GM19099 (cell line): ENCODE results near the gene C20orf144.

Experiments
- POLR2A ChIP-seq: IDR thresholded peaks from 3 replicates; pipeline ENCODE4 v1.6.1; 2011; ENCODE audit warnings: low read depth; ENCODE audit not compliant: insufficient read length; ENCODE audit errors: extremely low read depth

C20orf144 gene

DNA sequence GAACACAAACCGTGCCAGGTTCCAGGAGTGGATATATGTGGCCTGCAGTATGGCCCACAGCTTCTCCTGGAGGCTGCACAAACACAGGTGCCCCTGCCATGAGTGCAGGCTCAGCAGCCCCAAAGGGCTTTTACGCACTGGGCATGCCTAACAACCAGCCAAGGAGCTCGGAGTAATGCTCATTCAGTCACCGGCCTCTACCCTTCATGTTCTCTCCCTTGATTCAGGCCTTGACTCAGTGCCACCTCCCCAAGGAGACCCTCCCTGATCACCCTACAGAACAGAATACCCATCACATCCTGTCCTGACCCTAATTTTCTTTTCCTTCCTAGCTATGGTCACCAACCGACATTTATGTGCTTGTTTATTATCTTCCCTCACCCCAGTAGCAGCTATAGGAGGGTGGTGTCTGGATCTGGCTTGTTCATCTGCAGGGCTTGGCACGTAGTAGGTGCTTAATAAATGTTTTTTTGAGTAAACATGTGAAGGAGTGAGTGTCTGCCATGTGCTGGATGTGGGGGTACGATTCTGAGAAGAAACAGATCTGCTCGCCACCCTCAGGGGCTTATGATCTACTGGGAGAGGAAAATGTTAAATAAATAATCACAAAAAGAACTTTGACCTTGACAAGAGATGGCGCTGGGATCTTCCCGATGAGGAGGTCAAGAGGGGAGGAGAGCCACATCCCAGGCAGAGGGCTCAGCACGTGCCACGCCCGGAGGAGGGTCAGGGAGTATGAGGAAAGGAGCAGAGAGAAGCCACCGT is 48.7 kb downstream of the C20orf144 start:
- TF ChIP-seq POLR2A, result no peak

DNA sequence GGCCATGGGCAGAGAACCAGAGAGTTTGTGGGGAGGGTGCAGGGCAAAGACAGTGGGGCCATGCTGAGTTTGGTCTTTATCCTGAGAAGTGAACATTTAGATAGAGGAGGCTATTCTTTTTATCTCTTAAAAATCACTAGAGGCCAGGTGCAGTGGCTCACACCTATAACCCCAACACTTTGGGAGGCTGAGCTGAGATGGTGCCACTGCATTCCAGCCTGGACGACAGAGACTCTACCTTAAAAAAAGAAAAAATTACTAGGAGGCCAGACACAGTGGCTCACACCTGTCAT is 49.3 kb downstream of the C20orf144 start:
- TF ChIP-seq POLR2A, result no peak
